ENCODE results near the gene SV2C. TPM values are rescaled to one million over a fixed set of nuclear protein-coding genes. Genes with fewer than 3 reads are reported as not detected.

Gene SV2C
- total and polyA plus RNA-seq, 7 donors: 0.31 to 0.71 (median 0.55) TPM; not detected in 2

DNA sequence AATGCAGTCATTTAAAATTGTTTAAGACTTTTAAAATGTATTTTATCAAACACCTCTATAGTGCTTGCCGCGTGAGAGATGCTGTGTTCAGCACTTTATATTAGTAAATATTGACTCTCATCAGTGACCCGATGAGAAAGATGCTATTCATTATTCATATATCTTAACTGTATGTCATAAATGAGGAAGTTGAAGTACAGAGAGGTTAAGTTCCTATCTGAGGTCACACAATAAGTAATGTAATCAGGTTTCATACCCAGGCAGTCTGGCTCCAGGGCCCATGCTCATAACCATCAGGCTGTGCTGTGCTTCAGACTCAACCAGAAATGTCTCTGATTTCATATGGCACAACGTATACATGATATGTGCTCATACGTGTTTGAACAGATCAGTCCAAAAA, 119.0 kb downstream of the SV2C start:
- Histone ChIP-seq H3K4me3 (no peak overlapping the region), H3K36me3 (no peaks in the 10 kb centered on the region), H3K27ac (no peak overlapping the region), H3K27me3 (no peaks in the 10 kb centered on the region), H3K9me3 (no peaks in the 10 kb centered on the region), H3K4me1 (peaks cover 0 to 5% (median 0%) of the 10 kb centered on the region in 4 donors)
- WGBS, 2 donors: 80 to 85% methylated on average over 5 of the region's 5 CpGs
- intact Hi-C loops (cut with DNase I): no loop called here
- TF ChIP-seq POLR2AphosphoS5 (IDR thresholded peaks at IDR 0.05) (no peak), EP300 (IDR thresholded peaks at IDR 0.05) (no peak)
- DNase-seq: no peak

DNA sequence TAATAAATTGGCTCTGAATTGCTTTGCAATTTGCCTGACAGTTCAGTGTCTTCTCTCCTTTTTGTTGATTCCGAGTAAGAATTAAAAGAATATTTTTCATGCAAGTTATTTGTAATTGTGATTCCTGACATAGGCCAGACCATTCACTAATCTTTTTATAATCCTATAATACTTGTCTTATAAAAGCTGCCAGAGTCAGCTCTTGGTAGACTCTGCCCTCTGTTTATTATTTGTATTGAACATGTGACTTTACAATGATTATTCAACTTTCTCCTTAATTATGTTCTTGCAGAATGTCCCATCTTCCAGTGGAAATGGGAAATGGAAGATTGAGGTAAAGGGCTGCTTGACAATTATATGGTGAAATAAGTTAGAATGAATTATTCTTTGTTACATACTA, 121.0 kb downstream of the SV2C start:
- TF ChIP-seq EP300 (IDR thresholded peaks at IDR 0.05) (no peak), POLR2A (IDR thresholded peaks at IDR 0.05) (no peak), POLR2AphosphoS5 (IDR thresholded peaks at IDR 0.05) (no peak)
- TF ChIP-seq, protein P1, sequence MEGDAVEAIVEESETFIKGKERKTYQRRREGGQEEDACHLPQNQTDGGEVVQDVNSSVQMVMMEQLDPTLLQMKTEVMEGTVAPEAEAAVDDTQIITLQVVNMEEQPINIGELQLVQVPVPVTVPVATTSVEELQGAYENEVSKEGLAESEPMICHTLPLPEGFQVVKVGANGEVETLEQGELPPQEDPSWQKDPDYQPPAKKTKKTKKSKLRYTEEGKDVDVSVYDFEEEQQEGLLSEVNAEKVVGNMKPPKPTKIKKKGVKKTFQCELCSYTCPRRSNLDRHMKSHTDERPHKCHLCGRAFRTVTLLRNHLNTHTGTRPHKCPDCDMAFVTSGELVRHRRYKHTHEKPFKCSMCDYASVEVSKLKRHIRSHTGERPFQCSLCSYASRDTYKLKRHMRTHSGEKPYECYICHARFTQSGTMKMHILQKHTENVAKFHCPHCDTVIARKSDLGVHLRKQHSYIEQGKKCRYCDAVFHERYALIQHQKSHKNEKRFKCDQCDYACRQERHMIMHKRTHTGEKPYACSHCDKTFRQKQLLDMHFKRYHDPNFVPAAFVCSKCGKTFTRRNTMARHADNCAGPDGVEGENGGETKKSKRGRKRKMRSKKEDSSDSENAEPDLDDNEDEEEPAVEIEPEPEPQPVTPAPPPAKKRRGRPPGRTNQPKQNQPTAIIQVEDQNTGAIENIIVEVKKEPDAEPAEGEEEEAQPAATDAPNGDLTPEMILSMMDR (IDR thresholded peaks at IDR 0.05): no peak
- Histone ChIP-seq H3K4me3 (no peak overlapping the region), H3K27me3 (no peaks in the 10 kb centered on the region), H3K4me1 (peaks cover 0 to 5% (median 0%) of the 10 kb centered on the region in 4 donors), H3K27ac (no peak overlapping the region), H3K9me3 (no peaks in the 10 kb centered on the region), H3K36me3 (no peaks in the 10 kb centered on the region)
- 16 to 58% methylated on average over 1 of the region's 1 CpG for WGBS, 2 donors
- intact Hi-C loops (cut with DNase I): no loop called here
- no peak for DNase-seq

DNA sequence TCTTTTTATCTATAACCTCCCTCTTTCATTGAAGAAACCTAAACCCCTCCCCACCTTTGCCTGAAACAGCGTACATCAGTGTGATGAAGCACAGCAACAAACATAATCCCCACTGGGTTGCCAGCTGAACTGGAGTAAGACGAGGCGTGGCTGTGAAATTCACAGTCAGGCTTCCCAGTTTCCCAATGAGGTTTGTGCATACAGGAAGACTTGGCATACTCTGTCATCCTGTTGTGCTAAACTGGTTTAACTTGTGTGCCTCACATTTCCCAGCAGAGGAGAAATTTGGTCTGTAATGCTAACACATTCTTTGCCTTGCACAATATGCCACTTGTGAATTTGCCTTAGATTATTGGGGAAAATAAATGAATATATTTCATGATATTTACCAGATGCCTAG, 121.5 kb downstream of the SV2C start:
- intact Hi-C loops (cut with DNase I): no loop called here
- peaks cover 0 to 5% (median under 1%) of the 10 kb centered on the region in 4 donors for H3K9me3 ChIP-seq
- no peak for DNase-seq
- TF ChIP-seq POLR2A (IDR thresholded peaks at IDR 0.05) (no peak), POLR2AphosphoS5 (IDR thresholded peaks at IDR 0.05) (no peak), EP300 (IDR thresholded peaks at IDR 0.05) (no peak)
- TF ChIP-seq, protein P1 (IDR thresholded peaks at IDR 0.05): no peak
- no peaks in the 10 kb centered on the region for H3K27me3 ChIP-seq
- H3K4me3 ChIP-seq: no peak overlapping the region
- H3K27ac ChIP-seq: no peak overlapping the region
- peaks cover 0 to 5% (median 0%) of the 10 kb centered on the region in 4 donors for H3K4me1 ChIP-seq
- 14 to 53% methylated on average over 3 of the region's 3 CpGs for WGBS, 2 donors
- no peaks in the 10 kb centered on the region for H3K36me3 ChIP-seq

DNA sequence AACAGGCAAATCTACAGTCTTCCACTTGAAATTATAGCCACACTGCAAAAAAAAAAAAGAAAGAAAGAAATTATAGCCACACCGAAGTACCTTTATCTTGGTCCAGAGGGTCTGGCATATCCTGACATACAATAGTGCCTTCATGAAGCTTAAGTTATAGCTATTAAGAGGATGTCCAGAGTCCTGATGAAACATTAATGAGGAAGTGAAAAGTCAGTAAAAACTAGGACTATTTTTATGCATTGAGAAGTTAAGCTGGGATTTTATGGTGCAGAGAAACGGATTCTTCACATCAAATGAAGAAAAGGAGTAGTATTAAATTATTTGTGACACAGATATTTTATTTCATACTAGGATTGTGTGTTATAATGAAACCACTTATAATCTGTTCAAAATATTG, 123.9 kb downstream of the SV2C start:
- no peak overlapping the region for H3K4me3 ChIP-seq
- TF ChIP-seq POLR2A (IDR thresholded peaks at IDR 0.05) (no peak), EP300 (IDR thresholded peaks at IDR 0.05) (no peak), POLR2AphosphoS5 (IDR thresholded peaks at IDR 0.05) (no peak)
- TF ChIP-seq, protein P1 (IDR thresholded peaks at IDR 0.05): no peak
- H3K27me3 ChIP-seq: no peaks in the 10 kb centered on the region
- intact Hi-C loops (cut with DNase I): no loop called here
- H3K4me1 ChIP-seq: peaks cover 0 to 5% (median 0%) of the 10 kb centered on the region in 4 donors
- 64 to 85% methylated on average over 2 of the region's 2 CpGs for WGBS, 2 donors
- H3K27ac ChIP-seq: no peak overlapping the region
- no peak for DNase-seq
- peaks cover 0 to 5% (median under 1%) of the 10 kb centered on the region in 4 donors for H3K9me3 ChIP-seq
- no peaks in the 10 kb centered on the region for H3K36me3 ChIP-seq

DNA sequence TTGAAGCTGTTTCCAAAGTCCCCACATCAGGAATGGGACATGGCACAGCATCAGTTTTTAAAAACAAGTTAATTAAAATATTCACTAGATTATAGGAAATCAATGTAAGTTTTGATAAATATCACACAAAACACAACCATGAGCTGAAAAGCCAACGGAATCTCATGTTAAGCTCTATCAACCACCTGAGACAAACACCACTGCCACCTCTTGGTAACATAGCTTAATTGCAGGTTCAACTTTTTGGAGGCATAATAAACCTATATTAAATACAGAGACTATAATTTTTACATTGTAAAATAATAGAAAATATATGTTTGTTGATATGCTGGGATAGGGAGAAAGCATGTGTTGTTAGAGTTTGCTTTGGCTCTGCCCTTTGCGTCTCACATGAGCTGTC, 126.1 kb downstream of the SV2C start:
- peaks cover 0 to 5% (median 0%) of the 10 kb centered on the region in 4 donors for H3K4me1 ChIP-seq
- DNase-seq: no peak
- WGBS, 2 donors: 94 to 95% methylated on average over 2 of the region's 2 CpGs
- H3K4me3 ChIP-seq: no peak overlapping the region
- no peaks in the 10 kb centered on the region for H3K27me3 ChIP-seq
- TF ChIP-seq POLR2AphosphoS5 (IDR thresholded peaks at IDR 0.05) (no peak), POLR2A (IDR thresholded peaks at IDR 0.05) (no peak), EP300 (IDR thresholded peaks at IDR 0.05) (no peak)
- TF ChIP-seq, protein P1 (IDR thresholded peaks at IDR 0.05): no peak
- no peaks in the 10 kb centered on the region for H3K36me3 ChIP-seq
- intact Hi-C loops (cut with DNase I): no loop called here
- peaks cover 0 to 5% (median under 1%) of the 10 kb centered on the region in 4 donors for H3K9me3 ChIP-seq
- H3K27ac ChIP-seq: no peak overlapping the region

Measured in sigmoid colon (tissue), 7 donors.